HG02981 (cell line): ENCODE data around the gene ILRUN.
A peak's percentile ranks its signal among the peaks of the same experiment; 100 is the strongest.
"Not testable (repeated sequence)": the region's sequence is repeated elsewhere in the genome, so short reads cannot be mapped to it uniquely, and the experiment has no call there.

Experiments
- ATAC-seq: cut with Tn5 transposase; IDR thresholded peaks from one replicate; pipeline ENCODE4 v1.9.1; 2021; ENCODE audit warnings: mild to moderate bottlenecking, moderate library complexity; ENCODE audit not compliant: unreplicated experiment

The ILRUN gene

DNA sequence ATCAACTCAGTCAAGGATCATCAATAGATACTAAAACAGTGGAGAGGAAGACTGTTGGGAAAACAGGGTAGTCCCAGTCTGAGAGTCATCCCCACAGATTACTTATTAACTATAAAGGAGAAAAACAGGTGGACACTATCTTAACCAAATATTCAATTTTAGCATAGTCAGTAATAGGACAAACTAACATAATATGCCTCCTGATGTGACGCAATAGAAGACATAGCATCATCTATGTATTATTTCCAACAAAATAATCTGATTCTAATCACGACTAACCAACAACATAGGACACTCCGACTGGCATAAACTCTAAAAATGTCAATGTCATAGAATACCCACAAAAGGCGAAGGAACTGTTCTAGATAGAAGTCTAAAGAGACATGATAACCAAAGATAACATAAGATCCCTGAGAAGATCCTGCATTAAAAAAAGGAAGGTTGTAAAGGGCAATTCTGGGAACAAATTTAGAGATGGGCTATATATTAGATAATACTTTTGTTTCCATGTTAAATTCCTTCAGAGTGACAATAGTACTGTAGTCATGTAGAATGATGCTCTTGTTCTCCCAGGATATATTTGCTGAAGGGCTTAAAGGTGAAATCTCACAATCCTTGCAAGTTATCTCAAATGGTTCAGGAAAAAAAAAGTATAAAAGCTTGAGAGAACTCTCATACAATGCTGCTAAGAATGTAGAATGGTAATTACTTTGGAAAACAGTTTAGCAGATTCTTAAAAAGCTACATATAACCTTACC is 28.9 kb downstream of the ILRUN start:
- ATAC-seq: no peak

DNA sequence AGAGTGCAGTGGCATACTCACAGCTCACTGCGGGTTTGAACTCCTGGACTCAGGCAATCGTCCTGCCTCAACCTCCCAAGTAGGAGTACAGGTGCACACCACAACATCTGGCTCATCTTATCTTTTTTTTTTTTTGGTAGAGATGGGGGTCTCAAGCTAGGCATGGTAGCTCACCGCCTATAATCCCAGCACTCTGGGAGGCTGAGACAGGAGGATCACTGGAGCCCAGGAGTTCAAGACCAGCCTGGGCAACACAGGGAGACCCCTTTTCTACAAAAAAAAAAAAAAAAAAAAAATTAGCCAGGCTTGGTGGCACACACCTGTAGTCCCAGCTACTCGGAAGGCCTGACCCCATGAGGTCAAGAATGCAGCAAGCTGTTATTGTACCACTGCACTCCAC is 31.5 kb downstream of the ILRUN start:
- ATAC-seq: no peak

DNA sequence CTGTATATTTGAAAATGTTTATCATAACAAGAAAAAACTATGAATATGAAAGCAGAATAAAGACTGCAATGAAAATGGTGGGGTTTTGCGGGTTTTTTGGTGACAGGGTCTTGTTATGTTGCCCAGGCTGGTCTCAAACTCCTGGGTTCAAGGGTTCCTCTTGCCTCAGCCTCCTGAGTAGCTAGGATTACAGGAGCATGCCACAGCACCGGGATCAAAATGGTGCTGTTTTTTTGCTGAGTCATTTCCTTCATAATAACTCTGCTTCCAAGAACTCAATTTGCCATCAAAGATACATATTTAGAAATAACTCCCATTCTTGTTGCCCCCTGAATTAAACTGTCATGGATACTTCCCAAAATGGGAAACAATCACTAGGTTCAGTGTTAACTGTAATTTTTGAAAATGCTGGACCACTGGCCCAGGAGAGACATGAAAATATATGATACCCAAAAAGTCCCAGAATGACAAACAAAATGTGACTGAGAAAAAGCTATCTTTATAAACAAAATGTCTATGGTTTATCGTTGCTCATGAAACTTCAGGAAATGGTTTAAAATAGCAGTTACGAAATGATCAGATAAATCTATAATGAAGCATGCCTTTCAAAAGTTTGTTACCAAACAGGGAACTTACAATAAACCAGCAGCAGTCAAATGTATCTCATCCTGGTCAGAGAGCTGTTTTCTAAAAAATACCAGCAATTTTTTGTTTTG is 32.2 kb downstream of the ILRUN start:
- ATAC-seq: no peak

DNA sequence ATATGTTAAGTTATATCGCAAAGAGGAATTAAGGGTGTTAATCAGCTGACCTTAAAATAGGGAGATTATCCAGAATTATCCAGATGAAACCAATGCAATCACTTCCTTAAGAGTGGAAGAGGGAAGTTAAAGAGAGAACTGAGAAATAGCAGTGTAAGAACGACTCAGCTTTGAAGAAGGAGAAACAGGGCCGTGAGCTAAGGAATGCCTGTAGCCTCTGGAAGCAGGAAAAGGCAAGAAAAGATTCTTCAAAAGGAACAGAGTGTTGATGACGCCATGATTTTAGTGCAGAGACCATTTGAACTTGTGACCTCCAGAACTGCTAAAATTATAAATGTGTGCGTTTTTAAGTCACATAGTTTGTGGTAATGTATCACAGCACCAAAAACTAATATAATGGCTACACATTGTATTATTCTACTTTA is 32.7 kb downstream of the ILRUN start:
- ATAC-seq: no peak

DNA sequence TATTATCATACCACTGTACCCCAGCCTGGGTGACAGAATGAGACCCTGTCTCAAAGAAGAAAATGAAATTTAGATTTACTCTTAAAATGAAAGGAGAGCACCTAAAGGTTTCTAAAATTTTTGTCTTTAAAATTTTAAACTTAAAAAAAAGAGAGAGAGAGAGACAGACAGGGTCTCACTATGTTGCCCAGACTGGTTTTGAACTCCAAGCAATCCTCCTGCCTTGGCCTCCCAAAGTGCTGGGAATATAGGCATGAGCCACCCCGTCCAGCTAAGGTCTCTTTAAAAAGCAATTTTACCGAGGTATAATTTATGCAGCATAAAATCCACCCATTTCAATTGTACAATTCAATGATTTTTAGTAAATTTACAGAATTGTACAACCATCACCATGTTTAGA is 33.2 kb downstream of the ILRUN start:
- ATAC-seq: no peak

DNA sequence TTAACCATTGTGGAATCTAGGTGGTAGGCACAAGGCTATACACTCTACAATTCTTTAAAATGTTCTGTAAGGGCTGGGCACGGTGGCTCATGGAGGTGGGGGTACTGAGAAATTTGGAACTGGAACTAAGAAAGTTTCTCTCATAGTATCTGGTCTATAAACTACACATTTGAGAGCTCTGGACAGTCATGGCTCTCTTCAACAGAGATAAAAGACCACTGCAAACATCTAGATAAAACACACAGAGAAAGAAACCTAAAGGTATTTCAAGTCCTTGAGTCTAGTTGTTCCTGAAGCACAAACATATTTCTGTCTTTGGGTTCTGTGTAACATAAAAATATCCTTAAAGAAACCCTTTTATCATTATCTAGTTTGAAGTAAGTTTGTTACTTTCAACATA is 35.2 kb downstream of the ILRUN start:
- ATAC-seq: no peak

DNA sequence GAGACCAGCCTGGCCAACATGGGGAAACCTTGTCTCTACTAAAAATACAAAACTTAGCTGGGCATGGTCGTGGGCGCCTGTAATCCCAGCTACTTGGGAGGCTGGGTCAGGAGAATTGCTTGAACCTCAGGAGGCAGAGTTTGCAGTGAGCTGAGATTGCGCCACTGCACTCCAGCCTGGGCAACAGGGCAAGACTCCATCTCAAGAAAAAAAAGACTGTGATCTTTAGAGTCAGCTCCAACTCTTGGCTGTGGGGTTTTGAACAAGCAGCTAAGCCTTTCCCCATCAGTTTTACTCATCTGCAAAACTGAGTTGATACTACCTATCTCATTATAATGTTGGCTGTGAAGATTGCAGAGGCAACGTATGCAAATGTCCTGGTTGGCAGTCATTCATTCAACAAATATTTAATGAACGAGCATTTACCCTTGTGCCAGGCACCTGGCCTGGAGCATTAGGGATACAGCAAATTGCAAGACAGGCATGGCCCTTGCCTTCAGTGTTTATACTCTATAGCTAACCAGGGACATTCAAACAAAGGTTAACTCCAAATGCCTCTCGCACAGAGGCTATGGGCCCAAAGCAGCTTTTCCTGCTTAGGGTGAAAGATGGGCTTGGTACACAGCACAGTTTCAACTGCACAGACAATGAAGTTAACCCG is 37.8 kb downstream of the ILRUN start:
- no peak for ATAC-seq

DNA sequence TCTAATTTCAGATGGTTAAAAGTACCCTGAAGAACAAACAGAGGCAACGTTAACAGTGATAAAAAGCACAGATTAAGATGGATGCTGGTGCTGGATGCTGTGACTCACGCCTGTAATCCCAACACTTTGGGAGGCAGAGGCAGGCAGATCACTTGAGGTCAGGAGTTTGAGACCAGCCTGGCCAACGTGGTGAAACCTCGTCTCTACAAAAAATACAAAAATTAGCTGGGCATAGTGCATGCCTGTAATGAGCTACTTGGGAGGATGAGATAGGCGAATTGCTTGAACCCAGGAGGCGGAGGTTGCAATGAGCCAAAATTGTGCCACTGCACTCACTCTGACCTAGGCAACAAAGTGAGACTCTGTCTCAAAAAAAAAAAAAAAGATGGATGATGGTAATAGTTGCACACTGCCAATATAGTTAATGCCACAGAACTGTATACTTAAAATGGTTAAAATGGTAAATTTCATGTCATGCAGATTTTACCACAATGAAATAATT is 38.5 kb downstream of the ILRUN start:
- not testable (repeated sequence) for ATAC-seq

DNA sequence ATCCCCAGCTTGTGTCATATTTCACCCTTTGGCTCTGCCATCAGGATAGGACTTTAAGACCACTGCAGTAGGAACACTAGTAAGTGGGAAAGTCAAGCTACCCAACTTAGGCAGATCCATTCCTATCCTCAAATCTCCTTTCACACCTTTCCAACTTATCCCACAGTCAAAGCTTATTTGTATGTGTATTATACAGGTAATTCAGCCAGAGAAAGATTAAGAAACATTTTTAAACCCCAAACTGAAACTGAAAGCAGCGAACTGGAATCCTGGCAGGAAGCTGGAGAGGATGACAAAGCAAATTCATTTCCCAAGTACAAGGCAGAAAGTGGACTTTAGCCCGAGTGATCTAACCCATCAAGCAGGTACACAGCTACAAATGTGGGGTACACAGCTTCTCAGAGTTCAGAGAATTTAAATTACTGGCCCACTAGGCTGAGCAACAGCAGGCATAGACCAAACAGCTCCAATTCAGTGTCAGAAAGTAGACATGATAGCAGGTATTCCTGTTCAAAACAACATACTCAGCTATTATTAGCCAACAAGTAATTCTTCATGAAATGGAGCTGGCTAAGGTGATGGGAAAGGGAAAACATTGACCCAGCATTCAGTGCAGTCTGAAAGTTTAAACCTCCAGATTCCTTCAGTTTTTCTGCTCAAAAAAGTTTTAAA is 39.1 kb downstream of the ILRUN start:
- no peak for ATAC-seq

DNA sequence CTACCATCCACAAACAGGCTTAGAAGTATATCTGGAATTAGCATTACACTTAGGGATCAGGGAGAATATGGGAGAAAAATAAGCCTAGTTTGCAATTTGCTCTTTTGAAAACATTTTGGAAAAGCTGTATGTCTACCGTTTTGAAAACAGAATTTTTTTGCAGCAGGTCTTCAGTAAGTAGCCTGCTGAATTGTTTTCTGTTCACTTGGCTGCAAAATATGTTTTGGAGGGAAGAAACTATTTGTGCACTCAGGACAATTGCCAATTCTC is 39.6 kb downstream of the ILRUN start:
- no peak for ATAC-seq

DNA sequence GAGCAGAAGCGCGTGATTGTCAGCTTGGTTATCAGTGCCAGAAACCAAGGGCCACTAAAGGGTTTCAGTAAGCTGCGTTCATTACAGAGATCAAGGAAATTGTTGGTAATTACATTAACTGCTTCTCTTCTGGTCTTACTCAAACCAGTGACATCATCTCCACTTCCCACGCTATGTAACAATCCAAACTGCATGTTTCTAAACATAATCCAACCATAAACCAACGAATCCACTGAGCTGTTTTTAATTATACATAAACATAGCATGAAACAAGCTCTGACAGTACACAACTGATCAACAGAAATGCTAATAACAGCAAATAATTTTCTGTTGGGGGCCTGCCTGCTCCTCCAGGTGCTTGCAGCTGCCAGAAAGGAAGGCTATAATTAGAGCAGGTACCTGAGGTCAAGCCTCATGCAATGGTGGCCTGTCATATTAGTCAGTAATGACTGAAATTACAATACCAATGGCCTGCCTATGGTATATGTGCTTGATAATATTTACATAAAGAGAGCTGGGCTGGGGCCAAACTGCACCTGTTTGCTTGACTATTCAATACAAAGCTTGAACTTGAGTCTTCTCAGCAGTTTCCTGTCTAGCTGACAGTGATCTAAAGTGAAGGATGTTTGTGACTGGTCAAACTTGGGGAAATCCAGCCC is 40.1 kb downstream of the ILRUN start:
- ATAC-seq: peak; percentile 92

DNA sequence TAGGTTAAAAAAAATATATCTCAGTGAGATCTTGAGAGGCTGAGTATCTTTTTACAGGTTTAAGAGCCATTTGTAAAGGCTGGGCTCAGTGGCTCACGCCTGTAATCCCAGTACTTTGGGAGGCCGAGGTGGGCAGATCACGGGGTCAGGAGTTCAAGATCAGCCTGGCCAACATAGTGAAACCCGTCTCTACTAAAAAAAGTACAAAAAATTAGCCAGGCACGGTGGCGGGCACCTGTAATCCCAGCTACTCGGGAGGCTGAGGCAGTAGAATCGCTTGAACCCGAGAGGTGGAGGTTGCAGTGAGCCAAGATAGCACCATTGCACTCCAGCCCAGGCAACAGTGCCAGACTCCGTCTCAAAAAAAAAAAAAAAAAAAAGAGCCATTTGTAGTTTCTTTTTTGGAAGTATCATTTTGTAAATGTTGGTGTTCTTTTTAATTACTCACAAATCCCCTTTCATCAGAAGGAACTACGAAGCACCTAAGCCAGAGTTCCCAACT is 40.6 kb downstream of the ILRUN start:
- ATAC-seq: not testable (repeated sequence)

DNA sequence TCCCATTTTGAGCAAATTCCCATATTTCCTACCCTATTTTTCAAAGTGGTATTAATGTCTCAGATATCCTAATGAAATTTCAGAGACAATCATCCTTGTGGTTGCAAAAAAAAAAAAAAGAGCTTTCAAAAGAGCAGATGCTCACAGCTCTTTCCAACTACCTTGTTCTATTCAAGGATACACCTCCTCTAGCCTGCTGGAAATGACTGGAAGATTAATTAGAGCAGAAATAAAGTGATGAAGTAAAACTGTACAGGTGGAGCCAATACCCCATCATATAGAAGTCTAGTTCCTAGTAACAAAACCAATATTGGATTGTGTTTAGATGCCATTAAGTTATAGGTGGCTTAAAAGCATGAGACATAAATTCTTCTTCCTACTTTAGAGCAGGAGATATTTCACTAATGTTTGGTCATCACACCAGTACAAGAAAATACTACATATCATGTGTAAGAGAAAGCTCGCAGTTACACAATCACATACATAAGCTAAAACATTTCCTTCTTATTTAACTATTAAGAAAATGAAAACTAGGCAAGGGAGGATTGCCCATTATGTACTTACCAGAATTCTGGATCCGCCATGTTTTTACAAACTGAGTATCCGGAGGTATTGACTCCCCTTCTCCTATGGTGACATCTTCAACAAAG is 42.4 kb downstream of the ILRUN start:
- no peak for ATAC-seq

DNA sequence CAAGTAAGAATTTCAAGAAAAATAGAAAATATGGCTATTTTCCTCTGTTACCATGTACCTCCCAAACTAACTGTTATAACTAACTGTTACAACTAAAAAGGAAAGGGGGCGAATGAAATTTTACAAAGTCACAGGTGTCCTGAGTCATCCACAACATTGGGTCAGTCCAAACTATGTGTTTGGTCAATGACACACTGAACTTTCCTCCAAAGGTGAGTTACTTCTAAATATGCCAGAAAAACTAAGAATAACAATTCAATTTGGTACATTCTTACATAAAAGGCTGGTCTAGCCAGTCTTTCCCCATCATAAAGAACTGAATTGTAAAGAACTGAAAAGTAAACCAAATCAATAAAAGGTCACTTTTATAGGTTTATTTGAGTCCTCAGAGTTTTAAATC is 44.3 kb downstream of the ILRUN start:
- no peak for ATAC-seq

DNA sequence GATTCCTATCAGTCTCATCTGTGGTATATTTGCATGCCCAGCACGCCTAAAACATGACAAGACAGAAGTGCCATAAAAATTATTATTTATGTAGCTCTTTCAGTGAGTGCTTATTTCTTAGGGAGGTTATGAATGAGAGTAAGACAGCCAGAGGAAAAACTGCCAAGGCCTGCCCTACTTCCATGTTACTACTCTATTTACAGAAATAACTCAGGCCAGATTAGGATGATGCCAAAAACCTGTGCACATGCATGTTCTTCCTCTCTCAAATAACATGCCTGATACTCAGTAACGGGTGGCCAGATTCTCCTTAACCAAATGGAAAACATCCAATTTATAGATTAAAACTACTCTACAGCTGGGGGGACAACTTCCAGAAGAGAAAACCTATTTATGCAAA is 45.7 kb downstream of the ILRUN start:
- ATAC-seq: no peak

DNA sequence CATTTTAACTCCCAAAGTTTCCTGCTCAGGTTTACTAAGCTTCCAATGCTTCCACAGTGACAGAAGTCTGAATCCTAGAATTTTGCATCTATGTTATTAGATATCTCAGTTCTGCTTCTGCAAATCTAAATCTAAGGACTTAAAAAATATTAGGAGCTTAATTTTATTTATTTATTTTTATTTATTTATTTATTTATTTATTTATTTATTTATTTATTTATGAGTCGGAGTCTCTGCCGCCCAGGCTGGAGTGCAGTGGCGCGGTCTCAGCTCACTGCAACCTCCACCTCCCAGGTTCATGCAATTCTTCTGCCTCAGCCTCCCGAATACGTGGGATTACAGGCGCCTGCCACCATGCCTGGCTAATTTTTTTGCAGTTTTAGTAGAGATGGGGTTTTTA is 46.3 kb downstream of the ILRUN start:
- not testable (repeated sequence) for ATAC-seq

DNA sequence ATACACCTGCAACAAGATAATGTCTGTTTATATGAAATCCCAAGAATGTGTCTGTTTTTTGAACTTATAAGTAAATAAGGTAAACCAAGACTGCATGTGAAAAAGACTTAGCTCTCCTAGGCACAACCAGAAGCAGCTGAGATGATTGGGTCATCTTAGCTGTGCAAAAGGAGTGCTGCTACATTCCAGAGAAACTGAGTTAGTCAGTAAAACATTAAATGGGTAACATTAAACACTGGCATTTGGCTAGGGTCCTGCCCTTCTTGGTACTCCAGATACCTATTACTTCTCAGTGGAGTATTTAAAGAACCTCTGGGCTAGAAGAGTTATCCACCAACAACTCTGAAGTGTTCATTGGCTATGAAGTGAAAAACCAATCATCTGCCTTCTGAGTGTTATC is 47.8 kb downstream of the ILRUN start:
- no peak for ATAC-seq
